GM19240 (cell line): ENCODE measurements around the gene BMPR1B.

ENCODE experiments used
- DNase-seq: peaks from one replicate; pipeline ENCODE4 v3.0.0; 2011; ENCODE audit warnings: low spot score; ENCODE audit not compliant: insufficient read length

The BMPR1B gene

GRCh38 chr4:95086551-95086950 lies 328.8 kb downstream of the BMPR1B start:
- DNase-seq = no peak

DNA sequence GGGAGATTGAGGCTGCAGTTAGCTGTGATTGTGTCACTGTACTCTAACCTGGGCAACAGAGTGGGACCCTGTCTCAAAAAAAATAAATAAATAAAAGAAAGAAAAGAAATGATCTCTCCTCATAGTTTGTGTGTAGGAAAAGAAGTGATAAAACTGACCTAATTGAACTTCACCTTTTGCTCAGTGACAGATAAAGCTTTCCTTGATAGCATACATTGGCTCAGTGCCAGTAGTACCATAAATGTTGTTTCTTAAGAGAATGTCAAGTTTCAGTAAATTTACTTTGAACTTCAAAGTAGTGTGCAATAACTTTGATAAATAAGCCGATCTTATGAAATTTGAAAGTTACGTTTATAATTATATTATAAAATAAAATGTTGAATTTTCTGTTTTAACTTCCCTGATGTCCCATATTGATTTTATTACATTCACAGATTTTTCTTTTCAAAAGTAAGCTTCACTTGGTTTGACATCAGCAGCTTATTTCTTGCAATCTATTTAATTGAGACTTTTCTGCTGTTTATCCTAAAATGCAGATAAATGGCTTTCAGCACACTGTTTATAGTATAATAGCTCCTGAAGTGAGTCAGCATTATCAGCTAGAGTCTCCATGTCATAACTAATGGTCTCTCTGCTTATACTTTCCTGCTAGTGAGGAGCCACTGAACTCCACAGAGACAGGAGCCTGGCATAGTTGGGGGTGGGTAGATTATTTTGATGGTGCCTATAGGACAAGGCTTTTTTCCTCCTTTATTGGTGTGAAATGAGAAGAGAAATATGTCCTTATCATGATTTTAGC lies 330.1 kb downstream of the BMPR1B start:
- DNase-seq = no peak

- DNase-seq = no peak
These were observed 333.5 kb downstream of the BMPR1B start for GRCh38 chr4:95091272-95091671.

GRCh38 chr4:95092766-95093165 lies 335.0 kb downstream of the BMPR1B start:
- DNase-seq = no peak

DNA sequence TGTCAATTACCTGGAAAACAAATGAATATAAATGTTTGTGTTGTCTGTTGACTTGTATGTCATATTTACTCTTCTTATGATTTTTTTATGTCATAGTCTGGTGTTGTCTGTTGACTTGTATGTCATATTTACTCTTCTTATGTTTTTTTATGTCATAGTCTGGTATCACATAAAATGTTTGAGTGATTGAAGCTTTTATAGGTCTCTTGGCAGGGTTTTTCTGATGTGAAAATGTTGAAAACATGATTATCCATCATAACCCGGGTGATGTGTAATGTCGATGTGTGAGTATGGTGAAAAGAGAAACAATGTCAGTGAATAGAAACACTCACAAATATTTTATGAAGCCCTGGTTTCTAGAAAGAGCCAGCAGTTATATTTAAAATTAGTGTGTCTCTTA lies 335.7 kb downstream of the BMPR1B start:
- DNase-seq = no peak

- no peak for DNase-seq
These were observed 336.5 kb downstream of the BMPR1B start for GRCh38 chr4:95093936-95094929.

GRCh38 chr4:95095348-95095974 lies 337.7 kb downstream of the BMPR1B start:
- DNase-seq = no peak

DNA sequence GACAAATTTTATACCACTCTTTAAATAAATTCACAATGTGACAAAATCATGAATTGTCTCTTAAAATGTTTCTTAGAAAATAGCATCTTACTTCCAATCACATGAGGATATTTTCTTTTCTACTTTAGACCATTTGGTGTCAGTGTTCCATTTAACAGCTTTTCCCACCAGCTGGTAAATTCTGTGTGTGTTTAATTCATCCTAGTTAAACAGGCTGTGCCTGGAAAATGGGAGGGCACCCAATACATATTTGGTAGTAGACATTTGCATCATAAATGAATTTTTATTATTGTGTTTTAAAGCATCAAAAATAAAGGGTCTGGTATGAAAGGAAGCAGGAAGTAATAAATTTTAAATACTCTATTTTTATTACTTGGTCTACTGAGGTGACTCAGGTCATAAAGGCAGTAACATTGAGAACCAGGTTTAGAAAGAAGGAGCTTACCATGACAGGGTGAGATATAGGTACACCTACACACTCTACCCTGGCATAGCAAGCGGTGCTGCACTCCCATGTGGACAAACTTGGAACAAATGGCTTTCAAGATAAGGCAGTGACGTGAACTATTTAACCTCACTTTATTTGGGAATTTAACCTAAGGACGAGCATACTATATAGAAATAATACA lies 344.5 kb downstream of the BMPR1B start:
- DNase-seq = no peak

- DNase-seq = no peak
These were observed 347.4 kb downstream of the BMPR1B start for GRCh38 chr4:95105112-95105511.

- DNase-seq = no peak
These were observed 348.2 kb downstream of the BMPR1B start for GRCh38 chr4:95105983-95106382.

- DNase-seq = no peak
These were observed 348.7 kb downstream of the BMPR1B start for GRCh38 chr4:95106408-95106928.

GRCh38 chr4:95107004-95107403 lies 349.2 kb downstream of the BMPR1B start:
- DNase-seq = no peak

GRCh38 chr4:95107635-95108034 lies 349.9 kb downstream of the BMPR1B start:
- no peak for DNase-seq

DNA sequence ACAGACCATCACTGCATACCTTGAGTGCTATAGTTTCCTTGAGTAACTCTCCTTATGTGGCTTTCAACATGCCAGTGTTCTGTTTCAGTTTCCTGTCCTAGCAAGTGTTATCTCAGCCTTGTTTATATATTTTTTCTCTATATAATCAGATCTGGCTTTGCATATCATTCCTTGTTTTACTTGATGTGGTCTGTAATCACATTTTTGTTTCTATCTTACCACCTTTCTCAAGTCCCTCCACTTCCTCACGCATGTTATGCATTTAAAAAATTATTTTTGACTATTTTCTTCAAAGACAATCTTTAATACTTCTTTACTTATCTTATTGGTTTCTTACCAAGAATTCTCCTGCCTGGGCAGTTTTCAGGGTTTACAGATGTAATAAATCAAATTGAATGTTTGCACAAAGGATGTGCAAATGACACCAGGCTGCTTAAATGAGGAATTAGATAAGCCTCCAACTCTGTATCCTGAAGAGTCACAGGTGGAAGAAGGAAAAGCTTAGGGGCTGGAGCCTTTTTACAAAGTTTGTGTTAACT lies 351.2 kb downstream of the BMPR1B start:
- no peak for DNase-seq

DNA sequence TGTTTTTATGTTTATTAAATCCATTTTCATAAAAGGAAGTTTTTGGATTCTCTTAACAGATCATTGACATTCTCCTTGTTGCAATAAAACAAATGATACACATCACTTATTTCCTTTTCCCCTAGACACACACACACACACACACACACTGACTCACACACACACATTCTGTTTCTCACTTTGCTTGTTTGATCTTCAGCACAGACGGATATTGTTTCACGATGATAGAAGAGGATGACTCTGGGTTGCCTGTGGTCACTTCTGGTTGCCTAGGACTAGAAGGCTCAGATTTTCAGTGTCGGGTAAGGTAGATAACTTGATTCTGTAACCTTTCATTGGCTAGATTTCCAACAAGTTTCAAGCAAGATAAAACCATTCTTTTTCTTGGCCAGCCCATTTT lies 356.8 kb downstream of the BMPR1B start:
- DNase-seq = no peak

GRCh38 chr4:95118497-95118896 lies 360.7 kb downstream of the BMPR1B start:
- no peak for DNase-seq

DNA sequence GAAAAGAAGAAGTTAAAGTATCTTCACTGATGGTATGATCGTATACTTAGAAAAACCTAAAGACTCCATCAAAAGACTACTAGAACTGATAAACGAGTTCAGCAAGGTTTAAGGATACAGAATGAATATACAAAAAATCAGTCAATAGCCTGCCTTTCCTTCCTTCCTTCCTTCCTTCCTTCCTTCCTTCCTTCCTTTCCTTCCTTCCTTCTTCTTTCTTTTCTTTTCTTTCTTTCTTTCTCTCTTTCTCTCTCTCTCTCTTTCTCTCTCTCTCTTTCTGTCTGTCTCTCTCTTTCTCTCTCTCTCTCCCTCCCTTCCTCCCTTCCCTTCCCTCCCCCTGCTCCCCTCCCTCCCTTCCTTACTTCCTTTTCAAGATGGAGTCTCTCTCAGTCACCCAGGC lies 362.7 kb downstream of the BMPR1B start:
- DNase-seq = no peak

GRCh38 chr4:95122001-95122400 lies 364.2 kb downstream of the BMPR1B start:
- no peak for DNase-seq

GRCh38 chr4:95124906-95125504 lies 367.2 kb downstream of the BMPR1B start:
- DNase-seq = no peak

GRCh38 chr4:95129031-95129430 lies 371.3 kb downstream of the BMPR1B start:
- DNase-seq = no peak
